GM12874 (cell line): ENCODE data around the gene MECP2.

Source experiments
- CTCF ChIP-seq: IDR thresholded peaks from 2 replicates; pipeline ENCODE4 v1.5.1; 2011; ENCODE audit warnings: low read depth, mild to moderate bottlenecking, control low read depth, low read length, moderate library complexity; ENCODE audit not compliant: insufficient read depth

The MECP2 gene

GRCh38 chrX:154026136-154027021 lies 71.1 kb downstream of the MECP2 start:
- TF ChIP-seq CTCF = no peak

GRCh38 chrX:154025230-154025629 lies 72.3 kb downstream of the MECP2 start:
- no peak for TF ChIP-seq CTCF

- no peak for TF ChIP-seq CTCF
Observed at GRCh38 chrX:154024271-154024670, 73.2 kb downstream of the MECP2 start.

GRCh38 chrX:154023276-154024000 lies 74.1 kb downstream of the MECP2 start:
- no peak for TF ChIP-seq CTCF

GRCh38 chrX:154022108-154022507 lies 75.4 kb downstream of the MECP2 start:
- TF ChIP-seq CTCF = no peak

- no peak for TF ChIP-seq CTCF
Observed at GRCh38 chrX:154021131-154021611, 76.3 kb downstream of the MECP2 start.

- TF ChIP-seq CTCF = no peak
Observed at GRCh38 chrX:154020536-154021115, 76.9 kb downstream of the MECP2 start.
